Parathyroid adenoma (tissue), 2 donors: ENCODE results near the gene XYLT2.
"Not testable (repeated sequence)": the region's sequence is repeated elsewhere in the genome, so short reads cannot be mapped to it uniquely, and the experiment has no call there.

ENCODE experiments used
- H2AFZ ChIP-seq: fragments of 300-600 bp; sonication (generic); one replicate; pipeline ENCODE4 v1.7.0; 2017; ENCODE audit warnings: antibody characterized with exemption, mild to moderate bottlenecking
- H3K27ac ChIP-seq: fragments of 300-600 bp; sonication (generic); one replicate; pipeline ENCODE4 v1.7.0; 2017
- H3K27me3 ChIP-seq: fragments of 300-600 bp; sonication (generic); one replicate; pipeline ENCODE4 v1.7.0; 2017; ENCODE audit warnings: low read length; ENCODE audit not compliant: control insufficient read depth, insufficient read depth
- H3K36me3 ChIP-seq: fragments of 300-600 bp; sonication (generic); one replicate; pipeline ENCODE4 v1.7.0; 2017; ENCODE audit warnings: low read length; ENCODE audit not compliant: control insufficient read depth, insufficient read depth
- H3K4me1 ChIP-seq: fragments of 300-600 bp; sonication (generic); one replicate; pipeline ENCODE4 v1.7.0; 2017; ENCODE audit warnings: control low read depth
- H3K4me2 ChIP-seq: fragments of 300-600 bp; sonication (generic); one replicate; pipeline ENCODE4 v1.7.0; 2017; ENCODE audit warnings: low read length
- H3K4me3 ChIP-seq: fragments of 300-600 bp; sonication (generic); one replicate; pipeline ENCODE4 v1.7.0; 2017; ENCODE audit warnings: low read depth, low read length
- H3K79me2 ChIP-seq: fragments of 300-600 bp; sonication (generic); one replicate; pipeline ENCODE4 v1.7.0; 2017; ENCODE audit warnings: control low read depth
- H3K9ac ChIP-seq: fragments of 300-600 bp; sonication (generic); one replicate; pipeline ENCODE4 v1.7.0; 2017; ENCODE audit warnings: mild to moderate bottlenecking
- H3K9me3 ChIP-seq: fragments of 300-600 bp; sonication (generic); one replicate; pipeline ENCODE4 v1.7.0; 2017; ENCODE audit warnings: low read length; ENCODE audit not compliant: control insufficient read depth
- CTCF ChIP-seq: fragments of 300-600 bp; sonication (generic); IDR thresholded peaks from one replicate; pipeline ENCODE4 v1.7.0; 2017; ENCODE audit warnings: antibody characterized with exemption, mild to moderate bottlenecking
- donor health status: primary hyperparathyroidism.

Gene XYLT2

GRCh38 chr17:50330151-50330775 lies 15.7 kb upstream of the XYLT2 start:
- no peaks in the 10 kb centered on the region for H3K27me3 ChIP-seq

GRCh38 chr17:50331085-50331791 lies 14.7 kb upstream of the XYLT2 start:
- TF ChIP-seq CTCF, result no peak
- no peaks in the 10 kb centered on the region for H3K9me3 ChIP-seq

More at GRCh38 chr17:50330151-50330775, 15.7 kb upstream of the XYLT2 start:
- no peaks in the 10 kb centered on the region for H3K79me2 ChIP-seq
- no peaks in the 10 kb centered on the region for H3K4me1 ChIP-seq
- no peaks in the 10 kb centered on the region for H3K9me3 ChIP-seq
- H3K9ac ChIP-seq, result no peak overlapping the region
- no peak overlapping the region for H3K27ac ChIP-seq
- H2AFZ ChIP-seq, result no peak overlapping the region
- no peak overlapping the region for H3K4me3 ChIP-seq
- H3K4me2 ChIP-seq, result no peak overlapping the region
- no peak for TF ChIP-seq CTCF
- H3K36me3 ChIP-seq, result no peaks in the 10 kb centered on the region

GRCh38 chr17:50332196-50332595 lies 13.7 kb upstream of the XYLT2 start:
- Histone ChIP-seq H3K4me3 (no peak overlapping the region), H3K9me3 (no peaks in the 10 kb centered on the region), H3K4me1 (no peaks in the 10 kb centered on the region), H3K79me2 (no peaks in the 10 kb centered on the region), H3K27me3 (no peaks in the 10 kb centered on the region), H3K36me3 (no peaks in the 10 kb centered on the region), H2AFZ (no peak overlapping the region), H3K9ac (no peak overlapping the region), H3K27ac (no peak overlapping the region), H3K4me2 (no peak overlapping the region)
- no peak for TF ChIP-seq CTCF

More at GRCh38 chr17:50331085-50331791, 14.7 kb upstream of the XYLT2 start:
- no peak overlapping the region for H3K9ac ChIP-seq
- H3K4me3 ChIP-seq, result no peak overlapping the region
- H3K27ac ChIP-seq, result no peak overlapping the region
- H3K4me1 ChIP-seq, result no peaks in the 10 kb centered on the region
- H3K79me2 ChIP-seq, result no peaks in the 10 kb centered on the region
- H2AFZ ChIP-seq, result no peak overlapping the region
- H3K36me3 ChIP-seq, result no peaks in the 10 kb centered on the region
- H3K4me2 ChIP-seq, result no peak overlapping the region
- no peaks in the 10 kb centered on the region for H3K27me3 ChIP-seq

- H2AFZ ChIP-seq, H3K36me3 ChIP-seq, H3K9ac ChIP-seq, H3K79me2 ChIP-seq, H3K4me3 ChIP-seq, H3K27ac ChIP-seq, H3K4me2 ChIP-seq, H3K9me3 ChIP-seq, H3K4me1 ChIP-seq, H3K27me3 ChIP-seq: not testable (repeated sequence)
Measured at GRCh38 chr17:50333291-50334057, 12.5 kb upstream of the XYLT2 start.

GRCh38 chr17:50337956-50338355 lies 8.0 kb upstream of the XYLT2 start:
- Histone ChIP-seq H3K4me2 (no peak overlapping the region), H3K4me1 (no peaks in the 10 kb centered on the region), H3K36me3 (no peaks in the 10 kb centered on the region), H3K27me3 (no peaks in the 10 kb centered on the region), H3K79me2 (no peaks in the 10 kb centered on the region), H2AFZ (no peak overlapping the region), H3K9me3 (no peaks in the 10 kb centered on the region), H3K4me3 (no peak overlapping the region), H3K9ac (no peak overlapping the region), H3K27ac (no peak overlapping the region)
- no peak for TF ChIP-seq CTCF
